GM12878 (cell line): Measurements from ENCODE around the gene CIDEA. TPM values are rescaled to one million over a fixed set of nuclear protein-coding genes. Genes with fewer than 3 reads are reported as not detected.

Experiments used
- ATAC-seq: fragments of 200-7000 bp; cut with Tn5 transposase; 3 replicates; pipeline ENCODE4 v1.9.1; 2020; ENCODE audit warnings: mild to moderate bottlenecking, moderate library complexity
- BruUV-seq: library from RNA; stranded (reverse); fragments of 400-500 nt; replicated peaks from 2 replicates; lab custom pipeline; 2021; lab: Mats Ljungman, UMichigan
- CTCF ChIA-PET: fragments of 300-600 bp; sonication (Branson Sonifier 250); formaldehyde crosslinking; extraction: SDS; loops from one replicate; lab custom pipeline; 2021; ENCODE audit warnings: inconsistent platforms; lab: Yijun Ruan, JAX
- POLR2A ChIA-PET: fragments of 350-600 bp; formaldehyde crosslinking; extraction: SDS; loops from one replicate; lab custom pipeline; 2021; ENCODE audit warnings: inconsistent platforms; lab: Charles Lee
- RAD21 ChIA-PET: fragments of 300-600 bp; sonication (Branson Sonifier 250); formaldehyde crosslinking; loops from one replicate; lab custom pipeline; 2023; ENCODE audit warnings: antibody characterized with exemption; ENCODE audit not compliant: unreplicated experiment; lab: Charles Lee
- SMC1A ChIA-PET: fragments of 300-600 bp; sonication (Branson Sonifier 250); formaldehyde crosslinking; loops from one replicate; lab custom pipeline; 2023; ENCODE audit not compliant: unreplicated experiment, uncharacterized antibody; lab: Charles Lee
- DNase-seq: peaks from one replicate; pipeline ENCODE4 v3.0.0-alpha.2; 2011; ENCODE audit warnings: low read depth, low spot score
- FAIRE-seq: peaks from 3 replicates; lab custom pipeline; 2011; peaks lifted over from hg19 to GRCh38; lab: Jason Lieb, UNC
- H2AFZ ChIP-seq: 2 replicates; pipeline ENCODE4 v1.6.0; 2011; ENCODE audit warnings: low read depth, low read length, control low read depth; ENCODE audit not compliant: control insufficient read depth
- H3K27ac ChIP-seq: 2 replicates; pipeline ENCODE4 v1.5.1; 2011; ENCODE audit warnings: control low read depth; ENCODE audit not compliant: control insufficient read depth, insufficient read depth
- H3K27me3 ChIP-seq, 2 experiments: replicated peaks in 1 of 2; 2 replicates each; pipeline versions ENCODE4 v1.6.0 to v1.6.1; 2011; ENCODE audit warnings: low read length in 1 of 2; ENCODE audit not compliant: control insufficient read depth in 2 of 2, insufficient read depth in 2 of 2
- H3K36me3 ChIP-seq, 2 experiments: 2 replicates each; pipeline ENCODE4 v1.5.1; 2011; ENCODE audit warnings: low read length in 1 of 2; ENCODE audit not compliant: control insufficient read depth in 2 of 2, insufficient read depth in 2 of 2
- H3K4me1 ChIP-seq: 2 replicates; pipeline ENCODE4 v1.6.1; 2011; ENCODE audit warnings: mild to moderate bottlenecking, low read length, moderate library complexity, mixed read lengths; ENCODE audit not compliant: control insufficient read depth, insufficient read depth
- H3K4me2 ChIP-seq: 2 replicates; pipeline ENCODE4 v1.6.0; 2011; ENCODE audit warnings: control low read depth; ENCODE audit not compliant: control insufficient read depth, insufficient read depth
- H3K4me3 ChIP-seq: fragments of 200-600 bp; sonication (generic); 2 replicates; pipeline ENCODE4 v1.5.1; 2016
- H3K79me2 ChIP-seq: 2 replicates; pipeline ENCODE4 v1.6.0; 2011; ENCODE audit warnings: low read length; ENCODE audit not compliant: control insufficient read depth, insufficient read depth
- H3K9ac ChIP-seq: 2 replicates; pipeline ENCODE4 v1.8.0; 2011; ENCODE audit warnings: low read length, control low read depth, mixed read lengths; ENCODE audit not compliant: control insufficient read depth, insufficient read depth
- H3K9me3 ChIP-seq: replicated peaks from 3 replicates; pipeline ENCODE4 v1.5.1; 2011; ENCODE audit warnings: mild to moderate bottlenecking, low read length; ENCODE audit not compliant: control insufficient read depth, insufficient read depth
- H4K20me1 ChIP-seq: 2 replicates; pipeline ENCODE4 v1.6.0; 2011; ENCODE audit not compliant: control insufficient read depth, insufficient read depth
- CHD2 ChIP-seq: IDR thresholded peaks from 2 replicates; pipeline ENCODE4 v1.6.1; 2011; ENCODE audit warnings: low read depth, low read length, improper control_type of control experiment, borderline replicate concordance
- HCFC1 ChIP-seq: fragments of 150-350 bp; IDR thresholded peaks from 2 replicates; pipeline ENCODE4 v1.6.1; 2014; ENCODE audit warnings: low read length
- IRF4 ChIP-seq: IDR thresholded peaks from 2 replicates; pipeline ENCODE4 v1.6.1; 2011; ENCODE audit warnings: low read depth, low read length
- MAX ChIP-seq: IDR thresholded peaks from 2 replicates; pipeline ENCODE4 v1.6.1; 2012; ENCODE audit warnings: low read depth, low read length, improper control_type of control experiment
- NFIC ChIP-seq: IDR thresholded peaks from 2 replicates; pipeline ENCODE4 v1.6.1; 2012; ENCODE audit warnings: low read depth, mild to moderate bottlenecking, inconsistent platforms, low read length, moderate library complexity
- RFX5 ChIP-seq: IDR thresholded peaks from 2 replicates; pipeline ENCODE4 v1.6.1; 2011; ENCODE audit warnings: low read depth, low read length, improper control_type of control experiment
- SIN3A ChIP-seq: IDR thresholded peaks from 2 replicates; pipeline ENCODE4 v1.6.1; 2012; ENCODE audit warnings: low read depth, low read length, improper control_type of control experiment
- SMARCA5 ChIP-seq: fragments of 450-650 bp; IDR thresholded peaks from 2 replicates; pipeline ENCODE4 v1.6.1; 2017; ENCODE audit warnings: mild to moderate bottlenecking
- SP1 ChIP-seq: IDR thresholded peaks from one replicate; pipeline ENCODE4 v1.6.1; 2011; ENCODE audit warnings: low read depth, low read length
- SUZ12 ChIP-seq: fragments of 200-600 bp; sonication (generic); IDR thresholded peaks from one replicate; pipeline ENCODE4 v1.6.1; 2018; ENCODE audit warnings: antibody characterized with exemption, mild to moderate bottlenecking; ENCODE audit not compliant: unreplicated experiment
- ZNF217 ChIP-seq: fragments of 450-650 bp; IDR thresholded peaks from 2 replicates; pipeline ENCODE4 v1.6.1; 2017; ENCODE audit warnings: antibody characterized with exemption, mild to moderate bottlenecking
- WGBS: methylation state at CpG from one replicate; pipeline ENCODE4 v1.1.6; 2016; ENCODE audit warnings: low lambda C conversion rate; ENCODE audit not compliant: insufficient replicate concordance, insufficient coverage; ENCODE audit errors: missing lambda C conversion rate; 5-methylcytosine and 5-hydroxymethylcytosine counted together
- in situ Hi-C: fragments of 300-500 bp; cut with MboI; formaldehyde crosslinking; loops from 9 replicates; pipeline ENCODE4 v1.14.3; 2018; ENCODE audit warnings: mixed read lengths
- intact Hi-C: fragments of 100-400 bp; cut with micrococcal nuclease; formaldehyde crosslinking; loops from one replicate; pipeline ENCODE4 v1.14.2; 2022; ENCODE audit not compliant: unreplicated experiment
- polyA plus RNA-seq, 11 experiments: library from polyadenylated mRNA; depleted of rRNA in 4 of 11; unstranded in 6 of 11; stranded (reverse) in 5 of 11; fragments of >200 nt; fragmentation: Nextera tagmentation in 4 of 11; fragmentation: Illumina TruSeq in 1 of 11; extraction: Ambion mirVana in 4 of 11; extraction: Trizol in 1 of 11; gene quantifications; 1 replicate in 1 of 11; 2 replicates in 10 of 11; pipeline versions ENCODE4 v1.2.1 to v1.2.3, GENCODE V29; 2011 to 2016; ENCODE audit warnings: inconsistent platforms in 2 of 11, missing spikeins in 2 of 11, low read depth in 1 of 11
- total RNA-seq, 4 experiments: library from RNA; depleted of rRNA in 3 of 4; stranded (reverse); fragments of >200 nt in 3 of 4; fragmentation: Illumina TruSeq in 1 of 4; extraction: Trizol in 1 of 4; gene quantifications; 2 replicates each; pipeline versions ENCODE4 v1.2.1 to v1.2.3, GENCODE V29; 2013 to 2021

Gene CIDEA
- total and polyA plus RNA-seq, 10 of the 15 experiments (the other 5 are each of a cell fraction or from before 2014, with no cell fraction given): not detected

- Histone ChIP-seq H3K4me3 (no peak overlapping the region), H3K9ac (no peak overlapping the region), H3K79me2 (no peaks in the 10 kb centered on the region)
- intact Hi-C loops: no loop called here
- ChIA-PET RAD21 (no interaction called here), CTCF (interaction anchor here (0.6 kb wide), 1 partner anchor 10 kb away, joined by 3 read pairs; no protein-coding TSS in a partner anchor)
- DNase-seq: no peak
- 40% methylated on average over 8 of the region's 8 CpGs for WGBS
- BruUV-seq: no TSS peak
- TF ChIP-seq HCFC1 (no peak), SIN3A (no peak), NFIC (no peak), IRF4 (no peak), SMARCA5 (no peak), CHD2 (no peak), MAX (no peak), SUZ12 (no peak), SP1 (no peak), ZNF217 (no peak), RFX5 (no peak)
- TF ChIP-seq, all 136 proteins: peak for 0
- Histone ChIP-seq H3K36me3 (no peaks in the 10 kb centered on the region), H2AFZ (no peak overlapping the region), H3K4me1 (no peaks in the 10 kb centered on the region), H3K27ac (no peak overlapping the region), H3K27me3 (no peaks in the 10 kb centered on the region; a peak in 2 of 4 replicates), H4K20me1 (no peaks in the 10 kb centered on the region), H3K4me2 (no peak overlapping the region), H3K9me3 (no peaks in the 10 kb centered on the region)
- in situ Hi-C loops: no loop called here
- POLR2A ChIA-PET: no interaction called here
- FAIRE-seq (no peak), ATAC-seq (no peak)
- SMC1A ChIA-PET: no interaction called here
Measured at GRCh38 chr18:12262748-12263147, 8.6 kb downstream of the CIDEA start.
